ENCODE data around the gene CCNY.

The CCNY gene

DNA sequence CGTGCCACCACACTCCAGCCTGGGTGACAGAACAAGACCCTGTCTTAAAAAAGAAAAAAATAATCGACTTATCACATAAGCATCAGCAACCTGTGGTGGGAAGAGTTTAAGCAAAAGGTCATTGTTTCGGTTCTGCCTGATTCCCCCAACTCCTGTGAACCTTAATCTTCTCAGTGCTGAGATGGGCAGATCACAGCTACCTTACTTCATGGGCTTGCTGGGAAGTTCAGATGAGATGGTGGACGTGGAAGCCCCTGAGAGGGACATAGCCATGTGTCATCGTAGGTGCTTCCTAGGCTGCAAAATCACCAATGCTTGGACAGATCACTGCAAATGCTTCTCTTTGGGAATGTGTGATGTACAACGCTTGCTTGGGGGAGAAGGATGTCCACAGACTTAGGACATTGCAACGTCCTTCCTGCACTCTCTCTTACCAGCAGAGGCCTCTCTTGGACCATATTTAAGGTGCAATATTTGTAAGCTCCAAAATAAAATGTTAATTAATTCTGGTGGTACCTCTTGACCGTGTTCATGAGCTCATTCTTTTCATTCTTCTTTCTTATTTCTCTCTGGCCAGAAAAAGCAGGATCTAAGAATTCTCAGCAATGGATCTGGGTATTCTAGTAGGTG is 277.4 kb downstream of the CCNY start:
- TF ChIP-seq, protein P1, sequence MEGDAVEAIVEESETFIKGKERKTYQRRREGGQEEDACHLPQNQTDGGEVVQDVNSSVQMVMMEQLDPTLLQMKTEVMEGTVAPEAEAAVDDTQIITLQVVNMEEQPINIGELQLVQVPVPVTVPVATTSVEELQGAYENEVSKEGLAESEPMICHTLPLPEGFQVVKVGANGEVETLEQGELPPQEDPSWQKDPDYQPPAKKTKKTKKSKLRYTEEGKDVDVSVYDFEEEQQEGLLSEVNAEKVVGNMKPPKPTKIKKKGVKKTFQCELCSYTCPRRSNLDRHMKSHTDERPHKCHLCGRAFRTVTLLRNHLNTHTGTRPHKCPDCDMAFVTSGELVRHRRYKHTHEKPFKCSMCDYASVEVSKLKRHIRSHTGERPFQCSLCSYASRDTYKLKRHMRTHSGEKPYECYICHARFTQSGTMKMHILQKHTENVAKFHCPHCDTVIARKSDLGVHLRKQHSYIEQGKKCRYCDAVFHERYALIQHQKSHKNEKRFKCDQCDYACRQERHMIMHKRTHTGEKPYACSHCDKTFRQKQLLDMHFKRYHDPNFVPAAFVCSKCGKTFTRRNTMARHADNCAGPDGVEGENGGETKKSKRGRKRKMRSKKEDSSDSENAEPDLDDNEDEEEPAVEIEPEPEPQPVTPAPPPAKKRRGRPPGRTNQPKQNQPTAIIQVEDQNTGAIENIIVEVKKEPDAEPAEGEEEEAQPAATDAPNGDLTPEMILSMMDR (IDR thresholded peaks at IDR 0.05; ENCODE audit: low read depth, low read length, missing control alignments): peak; percentile 76
- DNase-seq: peak; percentile 28
- no peaks in the 10 kb centered on the region for H3K36me3 ChIP-seq (replicated peaks)
- in situ Hi-C loops (cut with HindIII; ENCODE audit: low pct_ligation_motif_present, low sequenced_read_pairs): no loop called here
- H3K4me3 ChIP-seq (ENCODE audit: low read depth, low read length): no peak overlapping the region
- no peak overlapping the region for H3K27ac ChIP-seq
- H3K27me3 ChIP-seq (replicated peaks): no peaks in the 10 kb centered on the region

DNA sequence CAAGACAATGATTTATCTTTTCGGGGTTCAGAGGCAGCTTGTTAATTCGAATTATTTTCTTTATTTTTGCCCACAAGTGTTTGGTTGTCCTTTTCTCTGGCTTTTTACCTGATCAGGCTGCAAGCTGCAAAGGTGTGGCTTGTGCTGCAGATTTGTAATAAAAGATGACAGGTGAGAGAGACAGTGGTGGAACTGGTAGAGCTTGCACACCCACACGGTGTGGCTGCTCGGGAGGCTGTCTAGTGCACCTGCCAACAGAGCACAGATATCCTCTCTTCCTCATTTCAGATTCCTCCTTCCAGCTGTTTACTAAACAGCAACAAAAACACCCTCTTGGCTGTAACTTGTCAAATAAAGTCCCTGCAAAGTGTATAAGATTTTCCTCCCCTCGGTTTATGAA is 278.0 kb downstream of the CCNY start:
- Histone ChIP-seq H3K27ac (no peak overlapping the region), H3K27me3 (replicated peaks) (no peaks in the 10 kb centered on the region), H3K4me3 (ENCODE audit: low read depth, low read length) (no peak overlapping the region), H3K36me3 (replicated peaks) (no peaks in the 10 kb centered on the region)
- TF ChIP-seq, protein P1 (IDR thresholded peaks at IDR 0.05; ENCODE audit: low read depth, low read length, missing control alignments): no peak
- in situ Hi-C loops (cut with HindIII; ENCODE audit: low pct_ligation_motif_present, low sequenced_read_pairs): no loop called here
- no peak for DNase-seq

Data from brain microvascular endothelial cell (primary cell).